ENCODE measurements around the gene SSR4. TPM values are rescaled to one million over a fixed set of nuclear protein-coding genes. Genes with fewer than 3 reads are reported as not detected.

Gene SSR4
- total RNA-seq, 1 donor from 2014 or later = 128 TPM

DNA sequence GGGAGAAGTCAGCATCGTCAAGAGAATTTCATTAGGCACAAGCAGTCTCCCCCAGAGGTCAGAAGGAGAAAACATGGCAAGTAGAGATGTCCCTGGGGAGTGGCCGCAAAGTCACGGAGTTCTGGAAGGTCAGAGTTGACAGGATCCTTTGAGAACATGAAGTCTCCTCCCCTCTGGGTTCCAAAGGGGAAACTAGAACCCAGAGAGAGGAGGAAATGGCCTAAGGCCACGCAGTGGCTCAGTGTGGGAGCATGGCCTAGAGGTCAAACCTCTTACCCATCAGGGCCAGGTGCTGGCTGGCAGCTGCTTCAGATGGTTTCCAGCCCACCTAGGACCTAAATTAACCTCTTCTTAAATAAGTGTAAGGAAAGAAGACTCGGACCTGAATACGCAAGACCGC is 1.2 kb upstream of the SSR4 start:
- DNase-seq (ENCODE audit: low read depth) = no peak
- TF ChIP-seq, protein P1, sequence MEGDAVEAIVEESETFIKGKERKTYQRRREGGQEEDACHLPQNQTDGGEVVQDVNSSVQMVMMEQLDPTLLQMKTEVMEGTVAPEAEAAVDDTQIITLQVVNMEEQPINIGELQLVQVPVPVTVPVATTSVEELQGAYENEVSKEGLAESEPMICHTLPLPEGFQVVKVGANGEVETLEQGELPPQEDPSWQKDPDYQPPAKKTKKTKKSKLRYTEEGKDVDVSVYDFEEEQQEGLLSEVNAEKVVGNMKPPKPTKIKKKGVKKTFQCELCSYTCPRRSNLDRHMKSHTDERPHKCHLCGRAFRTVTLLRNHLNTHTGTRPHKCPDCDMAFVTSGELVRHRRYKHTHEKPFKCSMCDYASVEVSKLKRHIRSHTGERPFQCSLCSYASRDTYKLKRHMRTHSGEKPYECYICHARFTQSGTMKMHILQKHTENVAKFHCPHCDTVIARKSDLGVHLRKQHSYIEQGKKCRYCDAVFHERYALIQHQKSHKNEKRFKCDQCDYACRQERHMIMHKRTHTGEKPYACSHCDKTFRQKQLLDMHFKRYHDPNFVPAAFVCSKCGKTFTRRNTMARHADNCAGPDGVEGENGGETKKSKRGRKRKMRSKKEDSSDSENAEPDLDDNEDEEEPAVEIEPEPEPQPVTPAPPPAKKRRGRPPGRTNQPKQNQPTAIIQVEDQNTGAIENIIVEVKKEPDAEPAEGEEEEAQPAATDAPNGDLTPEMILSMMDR (conservative IDR thresholded peaks at IDR 0.05; ENCODE audit: low read depth, low read length) = no peak
- H3K4me3 ChIP-seq (ENCODE audit: low read depth, low read length) = peak overlapping the region; percentile 69

DNA sequence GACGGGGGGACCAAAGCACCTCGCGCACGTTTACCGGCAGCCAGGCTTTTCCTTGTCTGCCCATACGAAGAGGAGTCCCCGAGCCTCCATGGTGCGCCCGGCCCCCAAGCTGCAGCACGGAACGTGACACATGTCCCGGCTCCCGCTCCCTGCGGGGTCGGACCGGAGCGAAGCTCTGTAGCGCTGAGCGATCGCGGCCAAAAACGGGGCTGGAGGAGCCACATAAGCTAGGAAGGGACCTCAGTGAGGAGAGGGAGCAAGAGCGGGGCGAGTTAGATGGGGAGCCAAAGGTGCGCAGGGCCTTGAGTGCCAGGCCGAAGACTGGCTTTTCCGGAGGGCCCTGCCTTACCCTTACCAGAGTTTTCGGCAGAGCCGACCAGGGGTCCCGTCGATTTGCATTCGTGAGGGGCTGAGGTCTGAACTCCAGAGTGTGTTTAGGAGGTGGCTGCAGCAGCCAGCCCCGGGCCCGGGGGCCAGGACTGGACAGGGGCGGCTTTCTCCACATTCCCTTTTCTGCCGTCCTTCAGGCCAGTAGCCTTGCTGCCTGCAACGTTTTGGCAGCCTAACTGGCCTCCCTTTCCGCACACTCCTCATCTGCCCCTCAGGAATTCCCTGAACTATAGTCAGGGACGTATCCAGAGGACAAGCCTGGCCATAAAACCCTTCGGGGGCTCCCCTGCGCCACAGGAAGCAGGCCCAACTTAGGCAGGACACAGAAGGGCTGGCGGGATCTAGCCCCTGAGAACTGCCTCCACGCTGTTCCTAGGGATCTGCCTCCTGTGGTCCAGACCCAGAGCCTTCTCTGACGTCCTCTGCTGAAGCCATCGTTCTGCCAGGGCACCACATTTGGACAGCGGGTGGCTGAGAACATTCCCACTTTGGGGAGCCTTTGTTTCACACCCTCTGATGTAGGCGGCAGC is 689 bp downstream of the SSR4 start:
- peak overlapping the region; percentile 69 for H3K4me3 ChIP-seq (ENCODE audit: low read depth, low read length)
- TF ChIP-seq, protein P1 (conservative IDR thresholded peaks at IDR 0.05; ENCODE audit: low read depth, low read length) = no peak
- DNase-seq (ENCODE audit: low read depth) = no peak

DNA sequence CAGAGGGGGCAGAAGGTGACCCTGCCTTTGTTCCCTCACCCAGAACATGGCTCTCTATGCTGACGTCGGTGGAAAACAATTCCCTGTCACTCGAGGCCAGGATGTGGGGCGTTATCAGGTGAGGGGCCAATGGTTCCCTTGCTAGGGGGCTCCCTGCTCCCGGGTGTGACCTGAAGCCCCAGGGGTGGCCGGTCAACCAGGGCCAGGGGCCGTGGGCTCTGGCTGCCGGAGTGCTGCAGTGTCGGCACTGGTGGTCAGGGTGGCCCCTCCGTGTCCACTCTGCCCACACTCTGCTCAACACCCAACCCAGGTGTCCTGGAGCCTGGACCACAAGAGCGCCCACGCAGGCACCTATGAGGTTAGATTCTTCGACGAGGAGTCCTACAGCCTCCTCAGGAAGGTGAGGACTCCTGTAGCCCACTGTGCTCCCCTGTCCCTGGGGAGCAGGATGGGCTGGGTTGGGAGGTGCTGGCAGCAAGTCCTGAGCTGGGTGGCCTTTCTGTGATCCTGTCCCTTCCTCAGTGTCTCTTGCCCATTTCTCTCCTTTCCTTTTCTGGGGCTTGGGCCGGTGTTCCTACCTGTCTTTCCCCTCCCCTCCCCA is 3.0 kb downstream of the SSR4 start:
- TF ChIP-seq, protein P1 (conservative IDR thresholded peaks at IDR 0.05; ENCODE audit: low read depth, low read length) = no peak
- no peak for DNase-seq (ENCODE audit: low read depth)
- no peak overlapping the region for H3K4me3 ChIP-seq (ENCODE audit: low read depth, low read length)

DNA sequence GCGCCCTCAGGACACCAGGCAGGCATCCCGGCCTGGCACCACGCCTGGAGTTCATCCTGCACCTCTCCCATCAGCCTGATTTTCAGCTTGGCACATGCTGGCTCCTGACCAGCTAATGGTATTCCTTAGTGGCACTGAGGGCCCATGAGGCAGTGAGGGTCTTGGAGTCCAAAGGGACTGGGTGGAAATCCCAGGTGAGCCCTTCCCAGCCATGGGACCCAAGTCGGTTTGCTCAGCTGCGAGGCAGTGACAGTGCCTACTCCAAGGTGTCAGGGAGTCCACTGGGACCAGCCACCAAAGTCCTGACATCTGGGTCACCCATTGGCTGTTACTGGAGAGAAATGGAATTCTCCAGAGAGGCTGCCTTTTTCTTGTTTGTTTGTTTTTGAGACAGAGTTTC is 4.9 kb downstream of the SSR4 start:
- TF ChIP-seq, protein P1 (conservative IDR thresholded peaks at IDR 0.05; ENCODE audit: low read depth, low read length) = no peak
- no peak overlapping the region for H3K4me3 ChIP-seq (ENCODE audit: low read depth, low read length)
- no peak for DNase-seq (ENCODE audit: low read depth)

DNA sequence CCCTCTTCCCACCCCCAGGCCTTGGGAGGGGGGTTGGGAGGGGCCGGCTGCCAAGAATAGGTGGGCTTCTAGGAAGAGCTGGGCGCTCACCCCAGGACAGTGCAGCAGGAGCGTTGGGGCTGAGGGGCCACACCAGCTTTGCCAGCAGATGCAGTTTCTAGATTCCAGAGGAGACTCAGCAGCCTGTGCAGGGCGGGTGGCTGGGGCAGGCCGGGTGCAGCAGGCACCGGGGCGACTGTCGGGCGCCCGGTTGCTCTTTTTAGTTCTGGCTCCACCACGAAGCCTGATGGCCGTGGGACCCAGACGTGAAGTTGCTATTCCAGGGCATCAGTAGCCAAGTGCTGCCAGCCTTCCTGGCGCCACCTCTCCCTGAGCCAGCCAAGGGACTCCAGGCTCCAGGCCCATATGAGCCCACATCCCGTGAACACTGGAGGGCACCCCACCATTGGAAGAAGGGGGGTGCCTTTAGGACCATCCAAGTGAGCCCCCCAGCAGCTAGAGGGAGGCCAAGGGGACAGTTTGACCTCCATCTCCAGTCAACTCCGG is 5.8 kb downstream of the SSR4 start:
- no peak for DNase-seq (ENCODE audit: low read depth)
- H3K4me3 ChIP-seq (ENCODE audit: low read depth, low read length) = no peak overlapping the region
- TF ChIP-seq, protein P1 (conservative IDR thresholded peaks at IDR 0.05; ENCODE audit: low read depth, low read length) = no peak

DNA sequence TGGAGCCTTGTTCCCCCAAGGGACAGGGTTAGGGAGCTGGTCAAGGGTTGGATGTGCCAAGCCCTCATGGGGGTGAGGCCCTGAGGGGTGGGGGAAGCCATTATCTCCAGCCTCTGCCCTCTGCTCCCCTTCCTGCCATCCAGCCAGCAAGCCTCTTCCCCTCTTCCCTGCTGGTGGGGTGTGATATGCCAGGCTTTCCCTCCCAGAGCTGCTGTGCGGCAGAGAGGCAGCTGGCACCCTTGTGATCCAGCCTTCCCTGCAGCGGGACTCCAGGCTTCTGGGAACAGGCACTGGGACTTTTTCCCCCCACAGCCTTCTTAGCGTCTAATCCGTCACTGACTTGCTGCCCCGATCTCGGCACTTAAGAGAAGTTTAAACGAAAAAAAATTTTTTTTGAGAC is 6.3 kb downstream of the SSR4 start:
- H3K4me3 ChIP-seq (ENCODE audit: low read depth, low read length) = no peak overlapping the region
- no peak for DNase-seq (ENCODE audit: low read depth)
- TF ChIP-seq, protein P1 (conservative IDR thresholded peaks at IDR 0.05; ENCODE audit: low read depth, low read length) = no peak
